Islet of Langerhans (tissue), 1 donor: ENCODE data around the gene ZNF23.

Source experiments
- FAIRE-seq: peaks from one replicate; lab custom pipeline; 2011; peaks lifted over from hg19 to GRCh38; lab: Jason Lieb, UNC

Gene ZNF23

GRCh38 chr16:71467810-71468209 lies 5.8 kb upstream of the ZNF23 start:
- no peak for FAIRE-seq

GRCh38 chr16:71464231-71464630 lies 2.2 kb upstream of the ZNF23 start:
- no peak for FAIRE-seq

- no peak for FAIRE-seq
Measured at GRCh38 chr16:71460941-71461340, 1.1 kb downstream of the ZNF23 start.

- no peak for FAIRE-seq
Measured at GRCh38 chr16:71460236-71460635, 1.8 kb downstream of the ZNF23 start.

- FAIRE-seq = no peak
Measured at GRCh38 chr16:71459510-71459909, 2.5 kb downstream of the ZNF23 start.

- no peak for FAIRE-seq
Measured at GRCh38 chr16:71456801-71457200, 5.2 kb downstream of the ZNF23 start.

DNA sequence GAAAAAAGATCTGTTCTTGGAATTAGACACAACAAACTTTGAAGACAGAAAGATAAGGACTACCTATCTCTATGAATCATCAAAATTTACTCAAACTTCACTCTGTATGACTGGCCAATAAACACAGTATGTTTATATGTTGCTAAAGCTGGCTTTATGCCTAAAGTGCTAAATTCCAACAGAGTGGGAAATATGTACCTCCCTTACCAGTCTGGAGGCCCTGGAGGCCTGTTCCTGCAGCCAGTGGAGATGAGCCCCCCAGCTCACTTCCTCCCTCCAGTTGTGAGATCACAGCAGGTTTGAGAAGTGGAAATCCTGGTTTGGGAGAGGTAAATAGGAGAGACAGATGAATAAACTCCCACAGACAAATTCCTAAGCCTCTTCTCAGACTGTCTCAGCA lies 9.0 kb downstream of the ZNF23 start:
- no peak for FAIRE-seq

- no peak for FAIRE-seq
Measured at GRCh38 chr16:71449020-71449419, 13.0 kb downstream of the ZNF23 start.

GRCh38 chr16:71448274-71448866 lies 13.7 kb downstream of the ZNF23 start:
- no peak for FAIRE-seq

DNA sequence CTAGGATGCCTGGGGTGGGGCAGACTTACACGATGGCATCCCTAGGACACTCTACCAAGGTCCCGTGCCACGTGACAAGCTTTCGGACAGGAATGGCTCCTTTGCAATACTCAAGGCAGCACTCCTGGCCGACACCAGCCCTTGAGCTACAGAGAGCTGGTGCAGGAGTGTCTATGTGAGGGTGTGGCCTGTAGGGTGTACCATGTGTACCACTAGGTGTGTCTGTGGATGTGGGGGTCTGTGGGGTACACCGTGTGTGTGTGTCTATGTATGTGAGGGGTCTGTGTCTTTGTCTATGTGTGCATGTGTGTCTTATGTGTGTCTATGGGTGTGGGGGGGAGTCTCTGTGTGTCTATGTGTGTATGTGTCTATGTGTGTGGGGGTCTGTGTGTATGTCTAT lies 18.3 kb downstream of the ZNF23 start:
- no peak for FAIRE-seq

GRCh38 chr16:71442051-71442440 lies 20.0 kb downstream of the ZNF23 start, which contains the start of gene TLE7:
Gene TLE7 (minus strand): TSS chr16:71442054. CDS start chr16:71433324, 8,730 bp downstream.
- no peak for FAIRE-seq

DNA sequence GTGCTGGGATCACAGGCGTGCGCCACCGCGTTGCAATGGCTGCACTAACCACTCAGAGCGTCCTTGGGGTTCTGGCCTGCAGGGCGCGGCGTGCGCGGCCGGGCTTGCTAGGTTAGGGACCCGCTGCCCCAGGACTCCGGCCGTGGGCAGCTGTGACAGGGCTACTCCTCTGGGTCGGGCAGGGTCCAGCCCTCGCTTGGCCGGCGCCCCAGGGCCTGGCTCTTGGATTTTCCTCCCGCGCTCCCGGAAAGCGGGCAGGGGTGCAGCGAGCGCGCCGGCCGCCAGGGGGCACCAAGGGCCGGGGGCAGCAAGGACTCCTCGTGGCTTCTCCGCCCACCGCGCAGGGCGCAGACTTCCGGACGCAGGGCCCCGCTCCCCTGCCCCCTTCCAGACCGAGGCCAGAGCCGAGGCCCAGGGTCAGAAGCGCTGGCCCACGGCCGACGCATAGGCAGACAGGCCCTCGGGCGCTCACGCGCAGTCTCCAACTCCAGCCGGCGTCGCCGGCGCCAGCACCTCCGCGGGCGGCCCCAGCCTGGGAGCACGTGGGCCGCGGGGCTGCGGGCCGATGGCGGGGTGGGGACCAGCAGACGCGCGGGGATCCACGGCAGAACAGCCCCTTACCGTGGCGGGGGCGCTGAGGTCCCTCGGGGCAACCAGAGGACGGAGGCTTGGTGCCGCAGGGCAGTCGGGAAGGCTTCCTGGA lies 20.5 kb downstream of the ZNF23 start:
- FAIRE-seq = no peak

GRCh38 chr16:71440669-71441347 lies 21.2 kb downstream of the ZNF23 start:
- FAIRE-seq = no peak

DNA sequence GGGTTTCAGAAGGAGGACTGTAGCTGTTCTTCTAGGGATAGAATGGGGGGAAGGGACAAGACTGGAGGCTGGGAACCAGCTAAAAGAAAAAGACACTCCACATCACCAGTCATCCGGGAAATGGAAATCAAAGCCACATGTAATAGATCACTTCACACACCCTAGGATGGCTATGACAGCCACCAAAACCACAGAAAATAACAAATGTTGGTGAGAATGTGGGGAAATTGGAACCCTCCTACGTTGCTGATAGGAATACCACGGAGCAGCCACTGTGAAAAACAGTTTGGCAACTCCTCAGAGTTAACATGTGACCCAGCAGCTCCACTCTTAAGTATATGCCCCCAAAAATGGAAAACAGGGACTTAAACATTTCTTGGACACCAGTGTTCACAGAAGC lies 22.5 kb downstream of the ZNF23 start:
- no peak for FAIRE-seq

DNA sequence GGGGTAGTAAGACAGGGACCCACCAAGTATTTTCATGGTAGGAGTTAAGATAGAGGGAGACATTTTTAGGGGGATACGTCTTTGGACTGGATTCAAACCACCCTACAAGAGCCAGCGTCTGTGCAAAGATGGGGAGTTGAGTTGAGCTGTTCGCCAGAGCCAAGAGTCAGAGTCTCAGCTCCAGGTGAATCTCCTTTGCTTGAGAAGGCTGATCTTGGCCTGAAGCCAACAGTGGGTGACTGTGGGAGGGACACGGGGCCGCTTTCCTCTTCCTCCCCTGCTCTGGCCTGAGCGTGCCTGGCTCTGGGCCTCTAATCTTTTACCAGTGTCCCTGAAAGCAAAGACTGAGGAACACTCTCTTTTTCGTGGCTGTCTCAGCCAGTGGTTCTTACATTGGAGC lies 25.6 kb downstream of the ZNF23 start:
- no peak for FAIRE-seq

GRCh38 chr16:71432906-71433305 lies 29.1 kb downstream of the ZNF23 start:
- no peak for FAIRE-seq

DNA sequence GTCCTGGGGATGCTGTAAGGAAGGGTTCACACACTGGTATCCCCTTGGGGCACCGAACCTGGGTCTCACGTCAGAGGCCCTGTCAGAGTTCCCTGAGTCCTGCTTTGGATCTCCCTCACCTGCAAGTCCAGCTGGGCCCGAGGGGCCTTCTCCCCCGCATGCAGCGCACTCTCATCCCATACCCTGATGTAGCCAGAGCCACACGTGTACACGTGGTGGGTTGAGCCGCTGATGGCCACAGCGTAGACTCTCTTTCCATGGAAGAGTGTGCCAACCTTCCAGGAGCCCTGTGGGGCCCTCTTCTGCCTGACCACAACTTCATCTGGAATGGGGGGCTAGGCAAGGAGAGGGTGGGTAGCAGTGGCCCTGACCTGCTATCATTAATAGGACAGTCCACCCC lies 30.1 kb downstream of the ZNF23 start:
- no peak for FAIRE-seq

DNA sequence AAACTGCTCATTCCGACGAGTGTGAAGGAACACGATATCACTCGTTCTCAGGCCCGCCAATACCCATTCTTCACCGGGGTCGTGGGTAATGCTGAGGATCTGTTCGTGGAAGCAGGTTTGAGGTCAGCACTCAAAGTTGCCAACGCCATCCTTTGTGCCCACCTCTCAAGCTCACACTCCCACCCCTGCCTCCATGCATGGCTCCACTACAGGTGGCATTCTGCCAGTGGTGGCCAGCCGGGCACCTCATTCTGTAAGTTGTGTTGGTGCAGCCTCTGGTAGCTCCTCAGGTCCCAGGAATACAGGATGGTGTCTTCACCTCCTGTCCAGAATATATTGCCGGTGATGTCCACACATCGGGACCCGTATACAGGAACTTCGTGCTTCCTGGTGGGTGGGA lies 30.9 kb downstream of the ZNF23 start:
- FAIRE-seq = no peak

- FAIRE-seq = no peak
Measured at GRCh38 chr16:71430744-71431143, 31.3 kb downstream of the ZNF23 start.

- FAIRE-seq = no peak
Measured at GRCh38 chr16:71429581-71429980, 32.5 kb downstream of the ZNF23 start.

DNA sequence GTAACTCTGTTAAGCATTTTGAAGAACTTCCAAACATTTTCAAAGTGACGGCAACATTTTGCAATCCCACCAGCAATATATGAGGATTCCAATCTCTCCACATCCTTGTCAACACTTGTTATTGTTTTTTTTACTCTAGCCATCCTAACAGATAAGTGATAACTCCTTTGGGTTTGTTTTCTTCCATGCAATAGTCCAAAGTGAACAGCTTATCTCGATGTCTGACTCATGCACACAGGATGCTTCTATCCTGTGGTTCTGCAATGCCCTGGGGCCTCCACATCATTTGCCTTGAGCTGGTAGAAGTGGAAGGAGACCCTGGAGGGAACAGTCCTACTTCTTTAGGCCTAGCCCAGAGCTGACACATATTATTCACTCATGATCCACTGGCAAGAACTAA lies 33.2 kb downstream of the ZNF23 start:
- no peak for FAIRE-seq

GRCh38 chr16:71428385-71428784 lies 33.7 kb downstream of the ZNF23 start:
- no peak for FAIRE-seq

- FAIRE-seq = no peak
Measured at GRCh38 chr16:71426880-71427615, 35.0 kb downstream of the ZNF23 start.
